Measurements from ENCODE around the gene SRCIN1.
A peak's percentile ranks its signal among the peaks of the same experiment; 100 is the strongest.
"Not testable (repeated sequence)": the region's sequence is repeated elsewhere in the genome, so short reads cannot be mapped to it uniquely, and the experiment has no call there.

Gene SRCIN1

DNA sequence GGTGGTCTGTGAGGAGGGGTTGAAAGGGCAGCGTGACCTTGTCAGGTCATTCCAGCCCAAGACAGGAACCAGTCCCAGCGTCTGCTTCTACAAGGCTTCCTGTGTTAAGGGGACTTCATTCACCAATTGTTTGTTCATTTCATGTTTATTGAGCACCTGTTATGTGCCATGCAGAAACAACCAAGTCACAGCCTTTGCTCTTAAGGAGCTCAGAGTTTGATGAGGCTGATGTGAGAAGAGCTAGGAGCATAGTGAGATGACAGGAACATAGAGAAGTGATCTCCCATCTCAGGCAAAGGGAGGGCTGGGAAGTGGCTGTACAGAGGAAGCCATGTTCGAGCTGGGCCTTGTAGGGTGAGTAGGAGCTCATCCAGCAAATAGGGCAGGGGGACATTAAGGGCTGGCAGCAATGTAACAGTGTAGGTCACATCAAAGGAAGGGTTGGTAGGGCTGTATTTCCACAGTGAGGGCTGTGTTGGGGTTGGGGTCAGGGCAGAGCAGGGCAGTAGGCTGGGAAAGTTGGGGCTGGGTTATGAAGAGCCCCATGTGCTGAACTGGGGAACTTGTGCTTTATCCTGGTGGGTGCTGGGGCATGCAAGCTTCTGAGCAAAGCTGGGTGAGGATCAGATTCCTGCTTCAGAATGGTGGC is 97.7 kb downstream of the SRCIN1 start:
- no peak for DNase-seq (ENCODE audit: low read depth)

DNA sequence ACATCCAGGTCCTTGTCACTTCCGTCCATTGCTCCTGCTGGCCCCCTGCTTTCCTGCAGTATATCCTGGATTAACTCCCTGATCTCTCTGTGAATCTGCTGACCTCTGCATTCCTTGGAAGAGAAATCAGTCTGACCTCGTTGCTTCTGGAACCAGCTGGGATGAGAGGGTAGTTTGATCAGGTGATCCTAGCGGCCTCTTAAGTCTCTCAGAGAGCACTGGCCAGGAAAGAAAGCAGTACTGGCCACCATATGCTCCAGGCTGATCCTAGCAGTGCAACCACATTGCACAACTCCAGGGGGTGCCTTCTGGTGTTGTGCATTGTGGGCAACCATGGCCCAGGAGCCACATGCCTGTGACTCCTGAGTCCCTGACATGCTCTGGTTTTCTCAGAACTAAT is 98.3 kb downstream of the SRCIN1 start:
- DNase-seq (ENCODE audit: low read depth): no peak

DNA sequence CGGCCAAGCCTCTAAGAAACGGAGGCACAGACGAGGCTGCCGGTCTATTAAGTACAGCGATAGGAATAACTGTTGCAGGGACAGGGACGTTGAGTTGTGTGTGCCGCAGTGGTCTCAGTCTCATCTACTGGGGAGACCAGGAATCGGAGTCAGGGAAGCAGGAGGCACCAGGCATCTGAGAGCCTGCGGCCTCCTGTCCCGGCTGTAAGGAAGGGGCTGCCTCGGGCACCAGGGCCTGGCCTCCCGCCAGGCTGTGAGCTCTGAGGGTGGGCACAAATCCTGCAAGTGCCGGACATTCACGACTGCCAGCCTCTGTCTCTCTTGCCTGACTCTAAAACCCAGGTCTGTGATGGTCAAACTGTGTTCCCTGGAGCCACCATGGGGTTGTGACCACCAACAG is 101.5 kb downstream of the SRCIN1 start:
- no peak for DNase-seq (ENCODE audit: low read depth)

DNA sequence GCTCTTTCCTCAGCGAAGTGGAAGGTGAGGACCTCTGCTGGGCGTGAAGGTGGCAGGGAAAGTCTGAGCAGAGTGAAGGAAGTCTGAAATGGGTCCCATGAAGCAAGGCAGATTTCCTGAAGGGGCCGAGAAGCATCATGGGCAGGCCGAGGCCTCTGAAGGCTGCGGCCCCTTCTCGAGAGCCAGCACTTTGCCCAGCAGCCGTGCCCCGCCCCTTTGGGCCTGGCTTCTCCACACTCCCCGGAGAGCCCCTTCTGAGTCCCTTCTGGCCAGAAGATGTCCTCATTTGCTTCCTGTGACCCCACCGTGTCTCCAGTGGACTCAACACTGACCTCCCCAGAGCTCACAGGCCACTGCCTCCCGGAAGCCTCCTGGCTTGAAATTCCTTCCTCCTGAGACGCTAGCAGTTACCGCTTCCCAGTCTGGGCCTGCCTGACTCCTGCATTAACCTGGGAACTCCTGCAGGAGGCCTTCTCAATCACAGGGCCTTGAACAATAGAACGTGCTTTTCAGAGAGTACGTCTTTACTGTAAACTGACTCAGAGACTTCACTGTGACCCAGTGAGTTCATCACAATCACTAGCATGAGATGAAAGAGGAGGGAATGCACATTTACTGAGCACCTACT is 102.4 kb downstream of the SRCIN1 start:
- not testable (repeated sequence) for DNase-seq (ENCODE audit: low read depth)

DNA sequence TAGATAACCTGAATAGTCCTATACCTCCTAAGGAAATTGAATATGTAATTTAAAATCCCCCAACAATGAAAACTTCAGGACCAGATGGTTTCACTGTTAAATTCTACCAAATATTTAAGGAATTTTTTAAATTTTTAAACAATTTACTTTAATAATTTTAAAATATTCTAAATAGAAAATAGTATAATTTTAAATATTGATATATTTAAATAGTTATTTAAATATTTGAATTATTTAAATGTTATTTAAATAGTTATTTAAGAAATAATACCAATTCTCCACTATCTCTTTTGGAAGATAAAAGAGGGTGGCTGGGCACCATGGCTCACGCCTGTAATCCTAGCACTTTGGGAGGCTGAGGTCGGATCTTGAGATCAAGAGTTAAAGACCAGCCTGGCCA is 104.0 kb downstream of the SRCIN1 start:
- not testable (repeated sequence) for DNase-seq (ENCODE audit: low read depth)

DNA sequence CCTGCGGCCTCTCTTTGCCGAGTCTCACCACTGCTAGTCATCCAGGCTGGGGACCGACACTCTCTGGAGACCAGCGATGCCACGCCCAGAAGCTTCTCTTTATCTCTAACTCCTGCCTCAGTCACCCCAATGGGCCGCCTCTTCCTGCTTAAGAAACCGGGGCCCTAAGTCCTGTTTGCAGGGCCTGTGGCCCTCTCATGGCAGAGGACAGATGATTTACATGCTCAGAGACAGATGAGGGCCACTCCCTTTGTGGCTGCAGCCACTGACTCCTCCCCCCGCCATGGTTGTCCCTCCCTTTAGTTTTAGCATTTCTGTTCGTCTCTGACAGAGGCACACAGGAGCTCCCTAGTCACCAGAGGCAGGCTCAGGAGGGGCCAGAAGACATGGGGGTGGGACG is 106.5 kb downstream of the SRCIN1 start:
- not testable (repeated sequence) for DNase-seq (ENCODE audit: low read depth)

DNA sequence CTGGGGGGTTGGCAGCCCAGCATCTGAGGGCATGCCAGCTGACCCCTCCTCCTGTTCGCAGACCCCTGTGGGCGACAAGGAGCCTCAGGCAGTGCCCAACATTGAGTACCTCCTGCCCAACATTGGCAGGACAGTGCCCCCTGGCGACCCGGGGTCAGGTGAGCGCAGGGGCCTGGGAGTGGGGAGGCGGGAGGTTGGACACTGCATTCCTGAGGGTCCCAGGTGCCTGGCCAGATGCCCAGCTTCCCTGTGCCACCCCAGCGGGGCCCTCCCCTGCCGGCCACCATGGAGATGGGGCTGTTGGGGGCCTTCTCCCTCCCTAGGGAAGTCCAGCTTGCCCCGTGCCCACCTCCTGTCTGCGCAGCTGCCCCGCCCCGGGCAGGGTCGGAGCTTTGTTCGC is 107.4 kb downstream of the SRCIN1 start:
- no peak for DNase-seq (ENCODE audit: low read depth)

DNA sequence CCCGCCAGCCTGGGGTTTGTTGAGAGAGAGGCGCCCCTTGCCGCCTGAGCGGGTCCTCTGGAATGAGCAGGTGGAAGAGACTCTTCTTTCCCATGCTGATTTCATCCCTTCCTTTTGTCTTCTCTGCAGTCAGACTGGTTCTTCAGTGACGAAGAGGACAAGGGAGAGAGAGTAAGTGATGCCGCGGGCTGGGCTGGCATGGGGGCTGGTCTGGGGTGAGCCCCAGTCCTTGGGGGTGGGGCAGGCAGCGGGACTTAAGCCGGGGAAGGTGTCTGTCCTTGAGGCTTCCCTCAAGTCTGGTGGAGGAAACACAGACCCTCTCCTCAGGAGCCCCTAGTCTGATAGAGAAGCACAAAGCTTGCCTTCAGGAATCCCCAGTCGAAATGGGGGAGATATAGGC is 108.1 kb downstream of the SRCIN1 start:
- DNase-seq (ENCODE audit: low read depth): not testable (repeated sequence)

DNA sequence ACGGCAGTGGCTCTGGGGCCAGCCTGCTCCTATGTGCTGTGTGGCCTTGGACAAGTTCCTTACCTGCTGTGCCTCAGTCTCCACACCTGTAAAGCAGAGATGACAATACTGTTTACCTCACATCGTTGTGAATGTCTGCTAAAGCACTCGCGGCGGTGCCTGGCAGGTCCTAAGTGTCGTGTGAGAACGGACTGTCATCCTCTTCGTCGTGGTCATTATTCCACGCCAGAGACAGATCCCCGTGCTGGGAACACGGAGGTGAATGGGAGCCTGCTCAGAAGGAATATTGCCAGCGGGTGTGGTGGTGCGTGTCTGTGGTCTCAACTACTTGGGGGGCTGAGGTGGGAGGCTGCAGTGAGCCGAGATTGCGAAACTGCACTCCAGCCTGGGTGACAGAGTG is 111.6 kb downstream of the SRCIN1 start:
- not testable (repeated sequence) for DNase-seq (ENCODE audit: low read depth)

DNA sequence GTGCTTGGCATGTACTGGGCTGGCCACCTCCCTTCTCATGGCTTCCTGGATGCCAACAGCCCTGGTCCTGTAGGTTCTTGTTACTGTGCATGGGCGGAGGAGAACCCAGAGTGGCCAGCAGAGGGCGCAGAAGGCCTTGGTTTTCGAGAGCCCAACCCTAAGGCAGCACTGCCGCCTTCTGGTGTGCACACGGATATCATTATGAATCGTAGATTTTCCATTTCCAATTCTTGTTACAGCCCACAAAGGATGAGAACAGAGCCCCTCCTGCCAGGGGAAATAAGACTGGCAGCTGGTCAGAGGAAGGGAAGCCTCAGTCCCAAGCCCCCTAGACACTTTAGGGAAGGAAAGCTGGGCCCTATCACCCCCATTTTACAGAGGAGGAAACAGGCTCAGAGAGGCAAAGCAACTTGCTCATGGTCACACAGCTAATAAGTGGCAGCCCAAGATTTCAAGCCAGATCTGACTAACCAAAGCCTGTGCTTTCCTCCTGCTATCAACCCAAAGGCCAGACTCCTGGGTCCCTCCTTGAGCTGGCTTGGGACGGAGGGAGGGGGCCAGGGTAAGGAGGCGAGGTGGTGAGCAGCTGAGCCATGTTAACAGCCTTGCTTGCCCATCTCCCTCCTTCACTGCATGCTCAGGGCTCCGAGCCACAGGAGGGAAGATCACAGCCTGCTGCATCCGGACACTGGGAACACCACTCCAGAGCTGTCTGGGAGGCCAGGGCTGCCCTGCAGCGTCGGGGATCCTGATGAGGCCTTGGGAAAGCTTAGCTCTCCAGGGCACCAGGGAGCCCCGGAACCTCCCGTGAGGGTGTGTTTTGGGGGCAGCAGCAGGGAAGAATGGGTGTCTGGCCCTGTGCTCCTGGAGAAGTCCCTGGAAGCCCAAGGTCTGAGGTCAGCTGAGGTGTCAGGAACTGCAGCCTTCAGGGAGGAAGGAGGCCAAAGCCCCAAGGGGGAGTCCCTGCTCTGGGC is 113.4 kb downstream of the SRCIN1 start:
- DNase-seq (ENCODE audit: low read depth): peak; percentile 90

DNA sequence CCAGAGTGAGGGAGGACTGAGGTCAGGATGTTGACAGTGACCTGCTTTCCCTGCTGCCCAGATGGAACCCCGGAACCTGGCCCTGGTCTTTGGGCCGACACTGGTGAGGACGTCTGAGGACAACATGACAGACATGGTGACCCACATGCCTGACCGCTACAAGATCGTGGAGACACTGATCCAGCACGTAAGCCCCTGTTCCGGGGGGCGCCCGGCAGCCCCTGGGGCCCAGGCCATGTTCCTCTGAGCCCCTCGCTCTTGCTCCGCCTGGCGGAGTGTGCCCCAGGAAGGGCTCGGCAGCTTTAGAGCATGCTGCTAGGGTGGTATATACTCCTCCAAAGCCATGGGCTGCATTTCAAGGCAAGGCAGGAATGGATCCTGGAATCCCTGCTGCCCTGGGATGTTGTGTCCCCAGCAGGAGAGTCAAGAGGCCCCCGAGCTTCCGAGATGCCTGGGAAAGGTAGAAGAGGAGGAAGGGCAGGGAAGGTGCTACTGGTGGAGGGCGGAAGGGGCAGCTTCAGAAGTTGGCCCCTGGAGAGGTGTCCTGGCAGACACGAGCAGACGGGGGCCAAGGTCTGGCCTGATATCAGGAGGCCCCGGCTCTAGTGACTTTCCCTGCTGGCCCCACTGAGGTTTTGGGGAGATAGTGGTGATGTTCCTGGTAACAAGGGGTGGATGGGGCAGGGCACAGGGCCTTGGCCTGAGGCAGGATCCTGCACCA is 114.2 kb downstream of the SRCIN1 start:
- DNase-seq (ENCODE audit: low read depth): not testable (repeated sequence)

DNA sequence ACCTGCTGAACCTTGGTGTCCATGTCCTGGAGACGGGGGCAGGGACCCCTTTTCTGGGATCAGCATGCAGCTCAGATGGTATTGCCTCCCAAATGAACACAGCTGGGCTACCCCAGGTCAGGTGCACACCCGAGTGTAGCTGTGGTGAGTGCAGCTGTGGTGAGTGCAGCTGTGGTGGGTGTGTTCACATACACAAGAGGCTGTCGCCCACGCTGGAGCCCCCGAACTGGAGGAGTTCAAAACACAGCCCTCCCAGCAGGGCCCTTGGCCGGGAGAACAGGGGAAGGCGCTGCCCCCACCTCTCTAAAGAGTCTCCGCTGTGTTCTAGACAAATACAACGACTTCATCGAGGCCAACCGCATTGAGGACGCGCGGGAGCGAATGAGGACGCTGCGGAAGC is 116.0 kb downstream of the SRCIN1 start:
- DNase-seq (ENCODE audit: low read depth): not testable (repeated sequence)

DNA sequence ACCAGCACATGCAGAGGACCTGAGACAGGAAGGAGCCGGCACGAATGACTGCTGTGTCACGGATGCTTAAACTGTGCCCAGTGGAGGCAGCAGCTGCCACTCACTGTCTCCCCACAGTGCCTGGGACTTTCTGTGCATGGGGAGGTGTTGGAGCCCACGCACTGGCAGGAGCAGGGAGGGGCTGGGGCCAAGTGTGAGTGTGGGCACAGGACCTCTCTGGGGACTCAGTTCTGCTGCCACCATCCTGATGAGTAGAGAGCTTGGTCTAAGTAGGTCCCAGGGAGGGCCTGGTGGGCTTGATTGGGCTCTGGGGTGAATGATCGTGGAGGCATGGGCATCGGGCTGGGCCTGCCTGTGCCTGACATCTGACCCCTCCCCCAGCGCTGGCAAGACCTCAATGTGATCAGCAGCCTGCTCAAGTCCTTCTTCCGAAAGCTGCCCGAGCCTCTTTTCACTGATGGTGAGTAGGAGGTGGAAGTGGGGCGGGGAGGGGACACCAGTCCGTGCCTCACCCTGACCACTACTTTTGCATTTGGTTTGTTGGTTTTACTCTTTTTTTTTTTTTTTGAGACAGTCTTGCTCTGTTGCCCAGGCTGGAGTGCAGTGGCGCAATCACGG is 120.0 kb downstream of the SRCIN1 start:
- DNase-seq (ENCODE audit: low read depth): not testable (repeated sequence)

DNA sequence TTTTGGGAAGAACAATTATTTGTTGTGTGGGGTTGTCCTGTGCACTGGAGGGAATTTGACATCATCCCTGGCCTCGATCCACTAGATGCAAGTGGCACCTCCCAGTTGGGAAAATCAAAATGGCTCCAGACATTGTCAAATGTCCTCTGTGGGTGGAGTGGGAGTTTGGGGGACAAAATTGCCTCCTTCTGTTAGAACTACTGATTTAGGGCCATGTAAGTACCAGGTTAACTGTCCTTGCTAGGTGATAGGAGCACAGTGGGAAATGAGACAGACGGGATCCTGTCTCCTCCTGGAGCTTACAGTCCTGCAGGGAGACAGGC is 120.6 kb downstream of the SRCIN1 start:
- no peak for DNase-seq (ENCODE audit: low read depth)

DNA sequence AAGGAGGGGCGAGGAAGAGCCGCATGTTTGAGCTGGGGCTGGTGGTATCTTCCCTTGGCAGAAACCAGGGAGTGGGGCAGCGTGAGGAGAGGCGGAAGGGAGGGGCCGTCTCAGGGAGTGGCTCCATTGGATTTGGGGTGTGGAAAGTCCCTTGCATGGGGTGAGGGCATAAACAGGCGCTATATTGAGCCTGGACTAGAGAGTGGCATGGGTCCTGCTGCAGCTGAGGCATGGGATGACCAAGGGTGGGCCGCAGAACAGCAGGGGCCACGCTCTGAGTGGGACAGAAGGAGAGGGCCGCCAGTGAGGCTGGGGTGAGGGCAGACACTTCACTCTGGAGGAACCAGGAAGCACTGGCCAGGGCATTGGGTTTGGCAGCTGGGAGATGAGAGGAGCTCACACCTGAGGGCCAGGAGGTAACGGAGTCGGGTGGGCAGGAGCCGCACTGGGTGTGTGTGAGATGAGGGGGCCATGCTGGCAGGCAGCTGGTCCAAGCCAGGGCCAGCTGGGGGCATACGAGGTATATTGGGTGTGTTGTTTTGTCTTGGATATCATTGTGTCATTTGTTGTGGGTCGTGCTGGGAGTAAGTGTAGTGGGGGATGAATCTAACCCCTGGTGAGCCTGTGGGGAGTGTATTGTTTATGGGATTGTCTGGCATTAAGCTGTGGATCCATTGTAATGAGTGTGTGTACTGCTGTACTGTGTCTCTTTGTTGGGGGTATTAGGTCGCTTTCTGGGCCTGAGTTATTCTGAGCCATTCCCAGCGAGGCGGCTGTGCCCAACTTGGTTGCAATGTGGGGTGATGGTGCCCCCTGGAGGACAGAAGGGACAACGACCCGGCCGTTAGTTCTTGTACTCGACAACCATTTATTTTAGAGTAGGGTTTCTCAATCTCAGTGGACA is 121.3 kb downstream of the SRCIN1 start:
- DNase-seq (ENCODE audit: low read depth): peak; percentile 47

DNA sequence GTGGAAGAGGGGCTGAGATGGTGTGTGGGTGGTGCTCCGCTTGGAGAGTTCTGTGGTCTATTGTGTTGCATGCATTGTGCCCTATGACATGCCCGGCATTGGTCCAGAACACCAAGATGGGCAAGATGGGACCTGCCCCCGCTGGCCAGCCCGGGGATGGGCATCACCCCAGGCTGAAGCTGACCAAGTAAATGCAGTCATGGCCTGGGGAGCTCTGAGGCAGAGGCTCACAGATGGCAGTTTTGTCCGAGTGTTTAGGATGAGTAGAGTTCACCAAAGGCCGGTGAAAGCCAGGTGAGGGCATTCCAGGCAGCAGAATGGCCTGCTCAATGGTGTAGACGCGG is 123.1 kb downstream of the SRCIN1 start:
- DNase-seq (ENCODE audit: low read depth): not testable (repeated sequence)

DNA sequence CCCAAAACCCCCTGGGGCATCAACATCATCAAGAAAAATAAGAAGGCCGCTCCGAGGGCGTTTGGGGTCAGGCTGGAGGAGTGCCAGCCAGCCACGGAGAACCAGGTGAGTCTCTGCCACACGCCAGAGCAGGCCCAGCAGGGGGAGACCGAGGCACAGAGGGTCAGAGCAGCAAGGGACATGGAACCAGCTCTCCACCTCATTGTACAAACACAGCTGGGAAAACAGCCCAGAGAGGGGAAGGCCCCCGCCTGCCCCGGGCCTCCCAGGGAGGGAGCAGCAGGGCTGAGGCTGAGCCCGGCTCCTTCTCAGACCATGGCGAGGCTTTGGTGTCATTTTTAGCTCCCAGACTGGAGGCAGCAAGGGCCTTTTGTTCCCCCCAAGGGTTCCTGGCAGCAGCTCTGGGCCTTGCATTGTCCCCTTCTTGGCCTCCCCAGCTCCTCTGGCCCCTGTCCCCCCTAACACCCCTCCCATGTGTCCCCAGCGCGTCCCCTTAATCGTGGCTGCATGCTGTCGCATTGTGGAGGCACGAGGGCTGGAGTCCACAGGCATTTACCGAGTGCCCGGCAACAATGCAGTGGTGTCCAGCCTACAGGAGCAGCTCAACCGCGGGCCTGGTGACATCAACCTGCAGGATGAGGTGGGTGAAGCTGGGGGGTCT is 123.6 kb downstream of the SRCIN1 start:
- DNase-seq (ENCODE audit: low read depth): not testable (repeated sequence)
